HG02678 (cell line): ENCODE data around the gene MEGF6.
"Not testable (repeated sequence)": the region's sequence is repeated elsewhere in the genome, so short reads cannot be mapped to it uniquely, and the experiment has no call there.

Experiments
- ATAC-seq: cut with Tn5 transposase; IDR thresholded peaks from one replicate; pipeline ENCODE4 v1.9.1; 2021; ENCODE audit warnings: mild to moderate bottlenecking, moderate library complexity; ENCODE audit not compliant: unreplicated experiment

Gene MEGF6

DNA sequence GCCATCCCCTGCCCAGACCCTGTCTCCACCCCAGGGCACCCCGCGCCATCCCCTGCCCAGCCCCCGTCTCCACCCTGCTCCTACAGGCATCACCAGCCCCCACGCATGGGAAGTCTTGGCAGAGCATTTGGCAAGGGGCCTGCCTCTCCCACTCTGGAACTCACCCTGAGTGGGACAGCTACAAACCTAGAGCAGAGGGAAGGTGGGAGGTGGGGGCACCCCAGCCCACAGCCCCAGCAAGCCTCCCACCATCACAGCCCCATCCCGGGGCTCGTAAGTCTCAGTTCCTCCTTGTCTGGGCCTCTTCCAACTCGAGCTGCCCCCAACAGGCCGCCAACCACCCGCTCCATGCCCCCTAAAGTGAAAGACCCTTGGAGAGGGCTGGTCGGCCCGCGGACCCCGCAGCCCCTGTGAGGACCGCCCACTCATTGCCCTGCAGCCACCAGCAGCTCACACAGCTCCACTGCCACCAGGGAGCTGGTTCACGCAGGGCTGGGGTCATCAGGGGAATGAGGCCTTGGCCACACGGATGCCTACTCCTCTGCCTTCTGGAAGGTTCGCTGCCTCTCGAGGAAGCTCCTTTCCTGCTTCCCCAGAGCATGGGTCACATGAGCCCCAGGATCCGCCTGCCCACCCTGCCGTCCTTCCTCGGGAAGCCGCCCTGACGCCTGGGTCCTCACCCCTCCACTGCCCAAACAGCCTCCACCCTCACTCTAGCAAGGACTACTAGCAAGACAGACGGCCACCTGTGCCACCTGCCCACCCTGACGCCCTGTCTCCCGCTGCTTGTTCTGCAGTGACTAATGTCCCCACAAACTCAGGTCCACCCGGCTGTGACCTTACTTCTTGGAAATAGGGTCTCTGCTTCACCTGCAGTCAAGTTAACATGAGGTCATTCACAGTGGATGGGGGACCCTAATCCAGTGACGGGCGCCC is 14.4 kb downstream of the MEGF6 start:
- no peak for ATAC-seq

DNA sequence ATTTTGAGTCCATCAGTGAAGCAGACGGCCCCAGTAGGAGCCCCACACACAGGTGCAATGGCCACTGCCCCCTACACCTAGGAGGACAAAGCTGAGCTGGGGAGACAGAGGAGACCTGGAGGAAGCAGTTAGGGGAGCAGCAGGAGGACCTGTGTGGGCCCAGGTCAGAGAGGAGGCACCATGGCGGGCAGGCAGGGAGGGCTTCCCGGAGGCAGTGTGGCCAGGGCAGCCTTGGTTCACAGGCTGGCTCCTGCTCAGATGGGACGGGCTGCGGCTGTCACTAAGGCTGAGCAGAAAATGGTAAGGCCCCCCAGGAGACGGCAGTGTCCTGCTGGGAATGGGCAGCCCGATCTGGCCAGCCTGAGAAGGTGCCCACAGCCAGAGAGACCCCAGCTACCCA is 15.4 kb downstream of the MEGF6 start:
- ATAC-seq: no peak

DNA sequence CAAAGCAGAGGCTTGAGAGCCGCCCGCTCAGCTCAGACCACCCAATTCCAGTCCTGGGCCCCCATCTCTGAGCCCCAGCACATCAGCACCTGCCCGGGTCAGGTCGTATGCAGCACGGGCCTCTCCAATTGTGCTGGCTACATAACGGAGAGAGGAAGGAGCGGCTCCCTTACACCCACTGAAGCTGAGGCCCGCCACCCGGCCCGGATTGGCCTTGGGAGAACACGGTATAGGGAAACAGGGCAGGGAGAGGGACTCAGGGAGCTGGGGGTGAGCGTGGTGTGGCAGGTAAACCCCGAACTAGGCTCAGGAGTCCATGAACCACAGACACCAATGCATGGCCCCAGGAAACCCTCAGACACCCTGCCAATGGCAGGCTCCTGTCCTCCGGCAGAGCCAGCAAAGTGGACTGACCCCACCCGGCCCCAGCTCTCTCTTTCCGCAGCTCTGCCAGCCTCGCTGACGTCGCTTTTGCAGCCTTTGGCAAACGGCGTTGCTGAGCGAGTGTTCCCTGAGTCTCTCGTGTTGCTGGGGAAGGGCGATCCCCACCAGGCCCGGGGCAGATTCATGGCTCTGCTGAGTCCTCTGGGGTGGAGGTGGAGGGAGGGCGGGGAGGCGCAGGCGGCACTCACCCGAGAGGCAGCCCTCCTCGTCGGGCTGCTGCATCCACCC is 16.5 kb downstream of the MEGF6 start:
- ATAC-seq: no peak

DNA sequence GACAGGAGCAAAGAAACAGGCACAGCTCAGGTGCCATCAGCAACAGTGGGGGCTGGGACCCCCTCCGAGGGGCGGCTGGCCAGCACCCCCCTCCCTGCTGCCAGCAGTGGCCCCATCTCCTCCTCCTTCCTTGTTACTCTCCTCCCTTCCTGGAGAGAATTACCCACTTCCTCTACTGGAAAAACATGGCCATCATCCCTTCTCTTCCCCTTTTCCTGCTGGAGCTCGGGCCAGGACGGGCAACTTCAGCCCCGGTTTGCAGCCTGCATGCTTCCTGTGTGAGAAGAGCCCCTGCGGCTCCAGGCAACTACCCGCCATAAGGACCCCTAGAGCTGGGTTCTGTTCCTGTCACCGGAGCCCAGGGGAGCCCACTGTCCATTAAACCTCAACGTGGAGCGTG is 17.6 kb downstream of the MEGF6 start:
- no peak for ATAC-seq

DNA sequence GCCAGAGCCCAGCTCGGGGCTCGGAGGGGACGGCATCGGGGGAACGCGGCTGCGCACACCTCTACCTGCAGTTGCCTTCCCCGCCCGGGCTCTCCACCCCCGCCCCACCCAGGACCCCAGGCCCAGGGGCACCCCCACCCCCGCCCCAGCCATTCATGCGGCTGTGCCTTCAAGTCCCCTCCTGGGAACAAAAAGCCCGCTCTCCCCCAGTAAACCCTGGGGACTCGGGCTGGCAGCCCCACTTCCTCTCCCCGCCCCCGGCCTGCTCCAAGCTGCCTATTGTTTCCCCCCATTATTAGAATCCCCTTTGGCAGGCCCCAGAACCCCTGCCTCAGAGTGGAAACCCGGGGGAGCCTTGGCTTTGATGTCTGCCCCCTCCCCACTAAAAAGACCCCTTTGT is 18.0 kb downstream of the MEGF6 start:
- ATAC-seq: no peak

DNA sequence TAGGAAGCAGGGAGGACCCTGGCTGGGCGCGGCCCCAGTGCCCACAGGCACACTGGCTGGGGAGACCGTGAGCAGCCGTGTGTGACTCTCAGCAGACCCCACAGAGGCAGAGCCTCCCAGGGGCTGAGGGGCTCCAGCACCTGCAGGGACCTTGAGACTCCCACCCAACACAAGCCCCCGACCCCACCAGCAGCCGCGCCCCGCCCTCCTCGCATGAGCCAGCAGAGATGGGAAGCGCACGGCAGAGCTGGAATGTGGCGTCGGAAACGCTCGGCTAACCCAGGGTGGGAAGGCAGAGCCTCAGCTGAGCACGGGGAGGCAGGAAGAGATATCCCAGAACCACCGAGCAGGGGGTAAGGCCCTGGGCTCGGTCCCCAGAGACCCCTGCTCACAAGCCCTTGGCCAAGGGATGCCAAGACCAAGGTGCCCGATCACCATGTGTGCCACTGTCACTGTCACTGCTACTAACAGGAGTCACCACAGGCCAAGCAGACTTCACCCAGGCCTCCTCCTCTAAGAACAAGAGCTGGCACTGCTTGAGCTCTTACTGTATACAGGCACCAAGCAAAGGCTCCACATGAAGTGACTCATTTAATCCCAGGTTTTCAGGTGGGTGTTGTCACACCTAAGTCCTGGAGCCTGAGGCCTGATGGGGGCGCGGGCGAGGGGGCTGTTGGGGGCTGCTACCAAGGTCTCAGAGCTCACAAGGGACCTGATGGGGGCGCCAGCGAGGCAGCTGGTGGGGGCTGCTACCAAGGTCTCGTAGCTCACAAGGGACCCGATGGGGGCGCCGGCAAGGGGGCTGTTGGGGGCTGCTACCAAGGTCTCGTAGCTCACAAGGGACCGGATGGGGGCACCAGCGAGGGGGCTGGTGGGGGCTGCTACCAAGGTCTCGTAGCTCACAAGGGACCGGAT is 20.1 kb downstream of the MEGF6 start:
- no peak for ATAC-seq

DNA sequence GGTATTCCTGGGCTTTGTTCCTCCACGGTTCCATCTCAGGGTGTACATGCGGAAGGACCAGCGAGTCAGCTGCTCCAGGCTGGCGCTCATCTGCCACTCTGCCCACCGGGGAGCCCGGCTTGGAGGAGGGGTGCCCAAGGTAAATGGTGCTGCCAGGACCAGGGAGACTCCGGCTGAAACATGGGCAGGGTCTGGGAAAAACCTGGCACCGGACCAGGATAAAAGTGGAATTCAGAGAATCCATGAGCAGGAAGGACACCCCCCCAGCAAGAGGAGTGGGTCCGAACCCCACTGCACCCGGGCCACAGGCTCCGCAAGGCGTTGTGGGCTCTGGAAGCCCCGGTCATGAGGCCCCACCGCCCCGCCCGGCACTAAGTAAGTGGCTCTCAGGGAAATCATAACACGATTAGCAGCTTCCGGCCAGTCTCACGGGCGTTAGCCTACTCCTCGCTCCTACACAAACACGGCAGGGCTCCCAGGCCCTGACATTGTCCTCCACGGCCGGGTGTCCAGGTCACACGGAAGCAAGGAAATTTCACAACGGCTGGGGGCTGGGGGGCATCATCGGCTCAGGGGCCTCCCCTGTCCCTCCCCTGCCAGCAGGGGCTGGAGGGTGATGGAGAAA is 21.1 kb downstream of the MEGF6 start:
- no peak for ATAC-seq

DNA sequence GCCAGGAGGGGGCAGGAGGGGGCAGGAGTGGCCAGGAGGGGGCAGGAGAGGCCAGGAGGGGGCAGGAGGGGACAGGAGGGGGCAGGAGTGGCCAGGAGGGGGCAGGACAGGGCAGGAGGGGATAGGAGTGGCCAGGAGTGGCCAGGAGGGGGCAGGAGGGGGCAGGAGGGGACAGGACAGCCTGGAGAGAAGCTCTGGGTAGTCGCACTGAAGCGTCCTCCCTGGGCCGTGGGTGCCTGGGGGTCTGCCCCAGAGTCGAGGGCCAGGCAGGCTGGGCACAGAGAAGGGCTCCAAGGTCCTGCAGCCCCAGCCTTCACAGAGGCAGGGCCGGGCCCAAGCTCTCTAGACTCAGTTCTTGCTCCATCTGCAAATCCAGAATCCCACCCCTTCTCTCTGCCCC is 22.9 kb downstream of the MEGF6 start:
- ATAC-seq: no peak

DNA sequence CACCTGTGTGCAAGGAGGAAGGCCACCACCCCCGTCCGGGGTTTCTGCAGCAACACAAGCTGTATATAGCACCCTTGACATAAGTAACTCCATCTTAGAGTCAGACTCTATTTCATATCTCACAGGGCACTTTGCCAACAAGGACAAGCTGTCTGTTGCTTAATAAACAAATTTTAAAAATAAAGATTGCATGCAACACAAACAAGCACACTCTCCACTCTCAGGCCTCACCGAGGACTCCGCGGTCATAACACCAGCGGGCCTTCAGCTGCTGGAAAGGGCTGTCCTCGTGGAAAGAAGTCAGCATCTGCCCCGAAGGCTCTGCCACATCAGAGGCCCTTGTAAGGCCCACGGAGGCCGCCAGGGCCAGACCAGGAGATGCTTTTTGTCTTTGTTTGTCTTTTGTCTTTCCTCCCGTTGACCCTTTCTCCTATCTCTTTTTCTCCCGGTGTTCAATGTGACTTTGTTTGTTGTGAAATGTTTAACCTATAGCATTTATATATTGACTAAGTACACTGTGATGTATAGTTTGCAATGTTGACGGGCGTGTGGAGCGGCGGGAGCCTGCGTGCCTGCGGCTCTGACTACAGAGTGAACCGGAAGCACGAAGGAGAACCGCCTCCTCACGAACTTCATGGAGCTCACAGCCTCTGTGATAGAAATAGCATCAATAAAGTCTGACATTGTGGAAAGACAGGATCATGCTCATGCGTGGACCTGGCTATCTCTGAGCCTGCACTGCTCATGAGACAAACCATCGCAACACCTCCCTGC is 24.1 kb downstream of the MEGF6 start:
- ATAC-seq: no peak

DNA sequence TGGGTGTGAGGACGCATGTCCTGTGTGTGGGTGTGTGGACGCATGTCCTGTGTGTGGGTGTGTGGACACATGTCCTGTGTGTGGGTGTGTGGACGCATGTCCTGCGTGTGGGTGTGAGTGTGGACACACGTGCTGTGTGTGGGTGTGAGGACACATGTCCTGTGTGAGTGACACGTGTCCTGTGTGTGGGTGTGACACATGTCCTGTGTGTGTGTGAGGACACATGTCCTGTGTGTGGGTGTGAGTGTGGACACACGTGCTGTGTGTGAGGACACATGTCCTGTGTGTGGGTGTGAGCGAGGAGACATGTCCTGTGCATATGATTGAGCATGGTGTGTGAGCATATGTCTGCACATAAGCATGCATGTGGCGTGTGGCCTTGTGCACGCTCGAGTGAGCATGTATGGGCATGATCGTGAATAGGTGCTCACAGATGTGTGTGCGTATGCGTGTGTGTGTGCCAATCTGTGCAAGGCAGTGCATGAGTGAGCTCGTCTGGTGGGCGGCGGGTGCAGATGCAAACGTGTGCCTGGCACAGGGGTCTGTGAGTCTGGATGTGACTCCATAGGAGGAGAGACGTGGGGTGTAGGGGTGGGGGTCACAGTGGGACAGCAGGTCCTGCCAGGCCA is 25.3 kb downstream of the MEGF6 start:
- ATAC-seq: no peak

DNA sequence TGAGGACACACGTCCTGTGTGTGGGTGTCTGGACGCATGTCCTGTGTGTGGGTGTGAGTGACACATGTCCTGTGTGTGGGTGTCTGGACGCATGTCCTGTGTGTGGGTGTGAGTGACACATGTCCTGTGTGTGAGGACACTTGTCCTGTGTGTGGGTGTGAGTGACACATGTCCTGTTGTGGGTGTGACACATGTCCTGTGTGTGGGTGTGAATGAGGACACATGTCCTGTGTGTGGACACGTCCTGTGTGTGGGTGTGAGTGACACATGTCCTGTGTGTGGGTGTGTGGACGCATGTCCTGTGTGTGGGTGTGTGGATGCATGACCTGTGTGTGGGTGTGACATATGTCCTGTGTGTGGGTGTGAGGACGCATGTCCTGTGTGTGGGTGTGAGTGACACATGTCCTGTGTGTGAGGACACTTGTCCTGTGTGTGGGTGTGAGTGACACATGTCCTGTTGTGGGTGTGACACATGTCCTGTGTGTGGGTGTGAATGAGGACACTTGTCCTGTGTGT is 25.9 kb downstream of the MEGF6 start:
- not testable (repeated sequence) for ATAC-seq

DNA sequence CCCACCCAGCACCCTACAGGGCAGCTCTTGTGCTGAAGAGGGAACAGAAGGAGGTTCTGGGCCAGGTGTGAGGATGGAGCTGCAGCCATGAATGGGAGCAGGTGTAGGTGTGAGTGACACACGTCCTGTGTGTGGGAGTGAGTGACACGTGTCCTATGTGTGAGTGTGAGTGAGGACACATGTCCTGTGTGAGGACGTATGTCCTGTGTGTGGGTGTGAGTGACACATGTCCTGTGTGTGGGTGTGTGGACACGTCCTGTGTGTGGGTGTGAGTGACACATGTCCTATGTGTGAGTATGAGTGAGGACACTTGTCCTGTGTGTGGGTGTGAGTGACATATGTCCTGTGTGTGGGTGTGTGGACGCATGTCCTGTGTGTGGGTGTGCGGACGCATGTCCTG is 26.4 kb downstream of the MEGF6 start:
- ATAC-seq: no peak

DNA sequence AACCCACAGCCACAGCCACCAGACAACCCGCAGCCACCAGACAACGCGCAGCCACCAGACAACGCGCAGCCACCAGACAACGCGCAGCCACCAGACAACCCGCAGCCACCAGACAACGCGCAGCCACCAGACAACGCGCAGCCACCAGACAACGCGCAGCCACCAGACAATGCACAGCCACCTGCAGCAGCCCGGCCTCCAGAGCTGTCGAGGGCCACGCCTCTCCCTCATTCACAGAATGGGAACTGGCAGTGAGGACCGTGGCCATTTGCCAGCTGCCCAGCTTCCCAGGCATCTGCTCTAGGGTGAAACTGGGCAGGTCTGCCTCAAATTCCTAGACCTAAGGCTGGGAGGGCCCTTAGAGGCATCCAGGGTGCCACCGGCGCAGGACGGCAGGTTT is 27.6 kb downstream of the MEGF6 start:
- not testable (repeated sequence) for ATAC-seq

DNA sequence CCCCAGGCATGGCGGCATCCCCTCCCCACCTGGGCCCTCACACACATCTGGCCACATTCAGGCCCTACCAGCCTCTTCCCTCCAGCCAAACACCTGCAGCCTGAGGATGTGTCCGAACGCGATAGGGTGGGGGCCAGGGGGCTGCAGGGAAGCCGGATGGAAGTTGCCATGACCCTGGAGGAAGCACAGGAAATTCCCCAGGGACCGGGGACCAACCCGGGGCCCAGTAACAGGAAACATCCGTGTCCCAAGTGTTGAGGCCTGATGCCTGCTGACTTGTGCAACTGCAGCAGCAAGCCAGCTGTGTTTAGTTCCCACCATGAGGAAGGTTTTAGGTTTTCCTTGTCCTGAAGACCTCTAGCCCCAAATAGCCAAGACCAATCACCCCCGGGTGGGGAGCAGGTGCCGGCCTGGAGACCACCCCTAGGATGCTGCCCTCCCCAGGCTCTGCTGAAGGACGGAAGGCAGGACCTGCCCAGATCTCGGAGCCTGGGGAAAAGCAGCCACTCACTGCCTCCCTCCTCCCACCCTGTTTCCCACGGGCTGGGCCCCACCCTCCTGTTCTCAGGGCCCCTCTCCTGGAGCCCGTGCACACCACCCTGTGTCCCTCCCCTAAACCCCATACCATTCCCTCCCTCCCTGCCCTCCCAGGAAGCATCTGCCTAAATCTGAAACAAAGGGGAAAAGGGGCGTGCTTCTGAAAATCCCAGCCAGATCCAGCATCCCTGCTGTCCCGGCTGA is 29.8 kb downstream of the MEGF6 start:
- ATAC-seq: no peak

DNA sequence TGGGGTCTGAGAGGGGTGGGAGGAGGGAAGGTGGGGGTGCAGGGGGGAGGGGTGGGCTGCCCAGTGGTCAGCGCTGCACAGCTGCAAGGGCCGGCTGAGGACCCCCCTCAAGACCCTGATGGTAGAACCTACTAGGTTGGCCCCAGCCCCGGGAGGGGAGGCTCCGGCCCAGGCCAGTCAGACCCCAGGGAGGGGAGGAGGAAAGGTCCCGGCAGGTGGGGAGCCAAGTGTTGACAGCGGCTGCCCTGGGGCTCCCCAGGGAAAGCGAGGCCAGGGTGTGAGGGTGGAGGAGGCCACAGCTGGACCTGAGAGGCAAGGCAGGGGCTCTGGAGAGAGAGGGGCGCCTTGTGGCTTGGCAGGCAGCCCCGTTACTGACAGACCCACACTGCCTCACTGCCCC is 31.1 kb downstream of the MEGF6 start:
- ATAC-seq: no peak

DNA sequence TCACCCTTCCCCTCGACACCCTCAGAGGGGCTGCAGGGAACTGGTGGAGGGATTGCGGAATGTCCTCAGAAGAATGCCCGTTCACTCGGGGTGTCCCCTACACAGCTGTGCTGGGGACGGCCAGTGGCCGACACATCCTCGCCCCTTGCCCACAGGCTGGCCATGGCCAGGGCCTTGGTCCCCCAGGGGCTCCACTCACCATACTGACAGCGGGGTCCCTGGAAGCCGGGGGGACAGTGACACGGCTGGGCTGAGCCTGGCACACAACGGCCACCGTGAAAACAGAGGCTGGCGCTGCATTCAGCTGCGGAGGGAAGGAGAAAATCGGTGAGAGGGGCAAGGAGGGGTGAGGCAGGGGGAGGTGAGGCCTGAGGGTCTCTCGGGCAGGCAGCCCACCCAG is 31.7 kb downstream of the MEGF6 start:
- ATAC-seq: no peak

DNA sequence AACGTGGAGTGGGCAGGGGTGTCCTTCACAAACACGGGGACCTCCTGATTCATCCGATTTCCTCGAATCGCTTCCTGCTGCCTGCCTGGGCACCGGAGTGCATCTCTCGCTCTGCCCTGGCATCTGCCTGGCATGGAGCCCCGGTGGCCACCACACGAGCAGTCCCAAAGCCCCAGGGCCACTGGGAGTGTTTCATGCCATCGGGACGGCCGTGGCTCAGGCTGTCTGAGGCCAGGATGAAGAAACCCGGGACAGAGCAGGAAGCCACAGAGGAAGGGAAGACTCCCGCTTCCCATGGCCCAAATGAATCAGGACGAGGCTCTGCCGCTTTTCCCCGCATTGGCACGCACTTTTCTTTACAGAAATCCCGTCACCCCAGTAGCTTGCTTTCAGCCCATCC is 32.4 kb downstream of the MEGF6 start:
- no peak for ATAC-seq

DNA sequence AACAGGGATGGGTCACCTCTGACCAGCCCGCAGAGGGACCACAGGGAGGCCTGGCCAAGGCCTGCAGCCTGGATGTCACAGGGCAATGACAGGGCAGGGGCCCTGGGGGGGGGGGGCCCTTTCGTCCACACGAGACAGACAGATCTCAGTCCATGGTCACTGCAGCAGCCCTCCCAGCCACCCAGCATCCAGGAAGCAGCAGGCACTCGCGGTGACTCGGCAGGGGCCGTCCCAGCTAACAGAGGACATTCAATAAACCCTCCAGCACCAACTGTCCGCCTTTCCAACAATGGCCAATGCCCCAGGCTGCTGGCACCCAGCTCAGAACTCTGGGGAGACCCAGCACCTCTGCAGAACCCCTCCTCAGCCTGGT is 32.9 kb downstream of the MEGF6 start:
- ATAC-seq: no peak
